ENCODE data around the gene RUNX3. TPM values are rescaled to one million over a fixed set of nuclear protein-coding genes. Genes with fewer than 3 reads are reported as not detected.

Gene RUNX3
- total RNA-seq, 1 experiment from 2014 or later, result 0.33 TPM

GRCh38 chr1:24939675-24940193 lies 9.7 kb upstream of the RUNX3 start:
- TF ChIP-seq CTCF (conservative IDR thresholded peaks at IDR 0.05), result no peak
- Histone ChIP-seq H4K8ac (replicated peaks; ENCODE audit: insufficient read length, low read depth, low read length) (no peak overlapping the region), H3K9ac (ENCODE audit: extremely low read depth, insufficient read length, low read length) (no peak overlapping the region), H3K23ac (ENCODE audit: insufficient read length, low read depth, low read length) (no peak overlapping the region), H2BK5ac (ENCODE audit: insufficient read length, low read length) (no peak overlapping the region), H3K4me2 (ENCODE audit: insufficient read depth, insufficient read length, low read length) (no peak overlapping the region), H2AFZ (ENCODE audit: low read length) (no peak overlapping the region), H3K56ac (ENCODE audit: insufficient read length, low read depth, low read length) (no peak overlapping the region), H2BK12ac (ENCODE audit: insufficient read length, low read depth, low read length) (no peak overlapping the region), H3K79me2 (ENCODE audit: insufficient read depth, low read length) (no peaks in the 10 kb centered on the region), H4K20me1 (ENCODE audit: control insufficient read depth, insufficient read depth, insufficient read length) (no peaks in the 10 kb centered on the region), H2AK5ac (ENCODE audit: insufficient read length, low read length) (no peak overlapping the region), H3K18ac (ENCODE audit: insufficient read length, low read depth, low read length) (no peak overlapping the region), H3K79me1 (ENCODE audit: insufficient read depth, low read depth, low read length, poor library complexity, severe bottlenecking) (no peaks in the 10 kb centered on the region), H3K27me3 (ENCODE audit: insufficient read depth, low read length) (no peaks in the 10 kb centered on the region; the same call in 1 of the 2 replicates), H2BK20ac (ENCODE audit: low read depth, low read length, poor library complexity, severe bottlenecking) (no peak overlapping the region), H2BK15ac (ENCODE audit: low read depth, low read length) (no peak overlapping the region), H3K4ac (ENCODE audit: low read depth, low read length) (no peak overlapping the region), H3K4me1 (ENCODE audit: insufficient read depth, low read length) (no peaks in the 10 kb centered on the region), H3T11ph (ENCODE audit: low read length) (no peak overlapping the region), H3K23me2 (ENCODE audit: insufficient read length, low read depth, low read length, poor library complexity, severe bottlenecking) (no peaks in the 10 kb centered on the region), H4K91ac (ENCODE audit: insufficient read length, low read depth, low read length) (no peak overlapping the region), H4K5ac (ENCODE audit: insufficient read length, low read depth, low read length) (no peak overlapping the region), H2BK120ac (ENCODE audit: low read depth, low read length, poor library complexity, severe bottlenecking) (no peak overlapping the region), H3K9me3 (ENCODE audit: control insufficient read depth, low read depth, low read length) (no peaks in the 10 kb centered on the region), H3K27ac (ENCODE audit: insufficient read length, low read depth, low read length) (no peak overlapping the region), H3K14ac (ENCODE audit: insufficient read depth, low read length) (no peak overlapping the region)
- Mint-ChIP-seq H3K27me3 (ENCODE audit: low read depth) (peaks cover 15% of the 10 kb centered on the region), H3K4me1 (peaks cover 21 to 32% of the 10 kb centered on the region in 2 experiments), H3K36me3 (ENCODE audit: insufficient read depth in 1 of 3, low read depth in 3 of 3) (no peaks in the 10 kb centered on the region; a peak in 1 of 7 replicates), H3K27ac (no peak overlapping the region), H3K4me3 (no peak overlapping the region), H3K9me3 (peaks cover 0 to 4% of the 10 kb centered on the region in 2 experiments; a peak in 1 of 5 replicates)
- WGBS (ENCODE audit: extremely low coverage, insufficient read length, low lambda C conversion rate), result no CpG with 5 or more reads among the region's 4 CpGs
- DNase-seq, result no peak

Measured in H9 (cell line).